GM12878 (cell line): Measurements from ENCODE around the gene SLC35G6. TPM values are rescaled to one million over a fixed set of nuclear protein-coding genes. Genes with fewer than 3 reads are reported as not detected.

Source experiments
- CBFB ChIP-seq: IDR thresholded peaks from 2 replicates; pipeline ENCODE4 v1.6.1; 2016; ENCODE audit warnings: antibody characterized with exemption, low read depth
- CEBPB ChIP-seq, 2 experiments: fragments of 150-350 bp in 1 of 2; IDR thresholded peaks; 2 replicates each; pipeline ENCODE4 v1.6.1; 2012 to 2014; ENCODE audit warnings: low read depth in 2 of 2, low read length in 2 of 2, borderline replicate concordance in 1 of 2, inconsistent platforms in 1 of 2
- CREB1 ChIP-seq: IDR thresholded peaks from 2 replicates; pipeline ENCODE4 v1.6.1; 2012; ENCODE audit warnings: low read depth, mild to moderate bottlenecking, inconsistent platforms
- CREM ChIP-seq: IDR thresholded peaks from 2 replicates; pipeline ENCODE4 v1.6.1; 2014; ENCODE audit warnings: antibody characterized with exemption, low read depth
- DPF2 ChIP-seq: fragments of 450-650 bp; IDR thresholded peaks from 2 replicates; pipeline ENCODE4 v1.6.1; 2017; ENCODE audit warnings: mild to moderate bottlenecking
- GATAD2B ChIP-seq: fragments of 450-650 bp; conservative IDR thresholded peaks from 2 replicates; pipeline ENCODE4 v1.6.1; 2017; ENCODE audit warnings: low read depth, mild to moderate bottlenecking, moderate library complexity
- HCFC1 ChIP-seq: fragments of 150-350 bp; IDR thresholded peaks from 2 replicates; pipeline ENCODE4 v1.6.1; 2014; ENCODE audit warnings: low read length
- HDAC6 ChIP-seq: fragments of 200-600 bp; sonication (generic); IDR thresholded peaks from one replicate; pipeline ENCODE4 v1.8.0; 2017; ENCODE audit warnings: antibody characterized with exemption; ENCODE audit not compliant: unreplicated experiment
- IRF4 ChIP-seq: IDR thresholded peaks from 2 replicates; pipeline ENCODE4 v1.6.1; 2011; ENCODE audit warnings: low read depth, low read length
- KDM1A ChIP-seq: fragments of 200-600 bp; sonication (generic); IDR thresholded peaks from 2 replicates; pipeline ENCODE4 v1.6.1; 2016; ENCODE audit warnings: borderline replicate concordance
- MXI1 ChIP-seq: fragments of 150-350 bp; IDR thresholded peaks from 2 replicates; pipeline ENCODE4 v1.6.1; 2011; ENCODE audit warnings: low read depth, mild to moderate bottlenecking, inconsistent platforms, low read length, improper control_type of control experiment
- MYC ChIP-seq: IDR thresholded peaks from 2 replicates; pipeline ENCODE4 v1.6.1; 2011; ENCODE audit warnings: mild to moderate bottlenecking, low read length, moderate library complexity, inconsistent platforms; ENCODE audit not compliant: insufficient read depth, insufficient replicate concordance, insufficient read length, severe bottlenecking
- NRF1 ChIP-seq: conservative IDR thresholded peaks from 2 replicates; pipeline ENCODE4 v1.6.1; 2011; ENCODE audit warnings: mild to moderate bottlenecking, low read depth, low read length, improper control_type of control experiment
- POLR2AphosphoS2 ChIP-seq: IDR thresholded peaks from 2 replicates; pipeline ENCODE4 v1.6.1; 2011; ENCODE audit warnings: low read depth, mild to moderate bottlenecking, low read length, improper control_type of control experiment, moderate library complexity
- RAD51 ChIP-seq: fragments of 450-650 bp; IDR thresholded peaks from 2 replicates; pipeline ENCODE4 v1.6.1; 2016; ENCODE audit warnings: moderate library complexity, mild to moderate bottlenecking, inconsistent platforms
- SMC3 ChIP-seq: IDR thresholded peaks from 2 replicates; pipeline ENCODE4 v1.6.1; 2011; ENCODE audit warnings: low read length, improper control_type of control experiment, borderline replicate concordance
- SREBF2 ChIP-seq: IDR thresholded peaks from 2 replicates; pipeline ENCODE4 v1.6.1; 2012; ENCODE audit warnings: mild to moderate bottlenecking, low read length
- TCF3 ChIP-seq: IDR thresholded peaks from 2 replicates; pipeline ENCODE4 v1.6.1; 2012; ENCODE audit warnings: low read depth, mild to moderate bottlenecking, low read length, borderline replicate concordance; ENCODE audit not compliant: insufficient read depth
- USF1 ChIP-seq: IDR thresholded peaks from 2 replicates; pipeline ENCODE4 v1.6.1; 2011; ENCODE audit warnings: borderline replicate concordance, low read depth, mild to moderate bottlenecking, moderate library complexity, mixed read lengths, low read length; ENCODE audit not compliant: insufficient read depth; ENCODE audit errors: extremely low read length
- ZBTB40 ChIP-seq: fragments of 450-650 bp; IDR thresholded peaks from 2 replicates; pipeline ENCODE4 v1.6.1; 2016; ENCODE audit warnings: mild to moderate bottlenecking, moderate library complexity, borderline replicate concordance
- ZSCAN29 ChIP-seq: fragments of 450-650 bp; IDR thresholded peaks from 2 replicates; pipeline ENCODE4 v1.6.1; 2017; ENCODE audit warnings: mild to moderate bottlenecking, moderate library complexity
- polyA plus RNA-seq, 11 experiments: library from polyadenylated mRNA; depleted of rRNA in 4 of 11; unstranded in 6 of 11; stranded (reverse) in 5 of 11; fragments of >200 nt; fragmentation: Nextera tagmentation in 4 of 11; fragmentation: Illumina TruSeq in 1 of 11; extraction: Ambion mirVana in 4 of 11; extraction: Trizol in 1 of 11; gene quantifications; 1 replicate in 1 of 11; 2 replicates in 10 of 11; pipeline versions ENCODE4 v1.2.1 to v1.2.3, GENCODE V29; 2011 to 2016; ENCODE audit warnings: inconsistent platforms in 2 of 11, missing spikeins in 2 of 11, low read depth in 1 of 11
- total RNA-seq, 4 experiments: library from RNA; depleted of rRNA in 3 of 4; stranded (reverse); fragments of >200 nt in 3 of 4; fragmentation: Illumina TruSeq in 1 of 4; extraction: Trizol in 1 of 4; gene quantifications; 2 replicates each; pipeline versions ENCODE4 v1.2.1 to v1.2.3, GENCODE V29; 2013 to 2021
- TF ChIP-seq, protein P1 (sequence below): IDR thresholded peaks from 2 replicates; pipeline ENCODE4 v1.6.1; 2012; ENCODE audit warnings: low read depth, low read length, improper control_type of control experiment
- TF ChIP-seq, protein P2 (sequence below): fragments of 450-650 bp; IDR thresholded peaks from 2 replicates; pipeline ENCODE4 v1.6.1; 2014; ENCODE audit warnings: mild to moderate bottlenecking

The SLC35G6 gene
- total and polyA plus RNA-seq, 10 of the 15 experiments (the other 5 are each of a cell fraction or from before 2014, with no cell fraction given): 0.20 TPM; not detected in 9

DNA sequence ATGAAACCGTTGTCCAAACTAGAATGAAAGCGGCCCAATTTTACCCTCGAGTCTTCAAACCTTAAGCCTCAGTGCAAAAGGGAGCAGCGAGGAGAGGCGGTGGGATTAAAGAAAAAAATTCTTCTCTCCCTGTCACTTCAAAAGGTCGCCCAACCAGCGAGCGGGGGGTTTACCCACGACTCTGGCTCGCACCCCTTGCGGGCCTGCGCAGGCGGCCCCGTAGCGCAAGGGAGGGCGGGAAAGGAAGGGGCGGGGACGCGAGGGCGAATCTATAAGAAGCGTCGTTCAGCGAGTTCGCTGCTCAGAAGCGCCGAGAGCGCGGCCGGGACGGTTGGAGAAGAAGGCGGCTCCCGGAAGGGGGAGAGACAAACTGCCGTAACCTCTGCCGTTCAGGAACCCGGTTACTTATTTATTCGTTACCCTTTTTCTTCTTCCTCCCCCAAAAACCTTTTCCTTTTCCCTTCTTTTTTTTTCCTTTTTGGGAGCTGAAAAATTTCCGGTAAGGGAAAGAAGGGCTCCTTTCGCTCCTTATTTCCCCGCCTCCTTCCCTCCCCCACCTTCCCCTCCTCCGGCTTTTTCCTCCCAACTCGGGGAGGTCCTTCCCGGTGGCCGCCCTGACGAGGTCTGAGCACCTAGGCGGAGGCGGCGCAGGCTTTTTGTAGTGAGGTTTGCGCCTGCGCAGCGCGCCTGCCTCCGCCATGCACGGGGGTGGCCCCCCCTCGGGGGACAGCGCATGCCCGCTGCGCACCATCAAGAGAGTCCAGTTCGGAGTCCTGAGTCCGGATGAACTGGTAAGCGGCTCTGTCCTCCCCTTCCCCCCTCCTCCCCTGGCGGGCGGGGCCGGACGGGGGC lies 3.0 kb downstream of the SLC35G6 start, which contains the start of gene POLR2A (continued):
- TF ChIP-seq CEBPB (IDR thresholded peaks at IDR 0.05; ENCODE audit: borderline replicate concordance in 1 of 2, low read depth in 2 of 2, low read length in 2 of 2) (no peak), HCFC1 (peak; percentile 49), CREM (peak; percentile 55; the same call in 1 of the 2 replicates), CREB1 (peak; percentile 69; the same call in 1 of the 2 replicates), POLR2AphosphoS2 (peak; percentile 100), SMC3 (0 out of 2 replicates have a peak, but pooled peaks have one; percentile 6), KDM1A (no peak), CBFB (peak; percentile 100), USF1 (no peak), NRF1 (peak; percentile 93), ZBTB40 (peak; percentile 35; the same call in 1 of the 2 replicates), SREBF2 (0 out of 2 replicates have a peak, but pooled peaks have one; percentile 6), GATAD2B (0 out of 2 replicates have a peak, but pooled peaks have one; percentile 48), DPF2 (no peak), MYC (peak; percentile 18), MXI1 (no peak; the same call in 1 of the 2 replicates), TCF3 (peak; percentile 97), RAD51 (no peak), ZSCAN29 (0 out of 2 replicates have a peak, but pooled peaks have one; percentile 74), IRF4 (no peak), HDAC6 (no peak)
- TF ChIP-seq, protein P1, sequence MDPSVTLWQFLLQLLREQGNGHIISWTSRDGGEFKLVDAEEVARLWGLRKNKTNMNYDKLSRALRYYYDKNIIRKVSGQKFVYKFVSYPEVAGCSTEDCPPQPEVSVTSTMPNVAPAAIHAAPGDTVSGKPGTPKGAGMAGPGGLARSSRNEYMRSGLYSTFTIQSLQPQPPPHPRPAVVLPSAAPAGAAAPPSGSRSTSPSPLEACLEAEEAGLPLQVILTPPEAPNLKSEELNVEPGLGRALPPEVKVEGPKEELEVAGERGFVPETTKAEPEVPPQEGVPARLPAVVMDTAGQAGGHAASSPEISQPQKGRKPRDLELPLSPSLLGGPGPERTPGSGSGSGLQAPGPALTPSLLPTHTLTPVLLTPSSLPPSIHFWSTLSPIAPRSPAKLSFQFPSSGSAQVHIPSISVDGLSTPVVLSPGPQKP: 0 out of 2 replicates have a peak, but pooled peaks have one; percentile 31
- TF ChIP-seq, protein P2, sequence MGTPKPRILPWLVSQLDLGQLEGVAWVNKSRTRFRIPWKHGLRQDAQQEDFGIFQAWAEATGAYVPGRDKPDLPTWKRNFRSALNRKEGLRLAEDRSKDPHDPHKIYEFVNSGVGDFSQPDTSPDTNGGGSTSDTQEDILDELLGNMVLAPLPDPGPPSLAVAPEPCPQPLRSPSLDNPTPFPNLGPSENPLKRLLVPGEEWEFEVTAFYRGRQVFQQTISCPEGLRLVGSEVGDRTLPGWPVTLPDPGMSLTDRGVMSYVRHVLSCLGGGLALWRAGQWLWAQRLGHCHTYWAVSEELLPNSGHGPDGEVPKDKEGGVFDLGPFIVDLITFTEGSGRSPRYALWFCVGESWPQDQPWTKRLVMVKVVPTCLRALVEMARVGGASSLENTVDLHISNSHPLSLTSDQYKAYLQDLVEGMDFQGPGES: no peak
